ENCODE data around the gene SYT12. TPM values are rescaled to one million over a fixed set of nuclear protein-coding genes. Genes with fewer than 3 reads are reported as not detected.

SYT12 gene
- total RNA-seq, 2 donors from 2014 or later: 0.78 TPM; not detected in 1

- Histone ChIP-seq H3K27ac (no peak overlapping the region), H3K27me3 (no peaks in the 10 kb centered on the region), H3K4me3 (no peak overlapping the region), H3K9me3 (no peaks in the 10 kb centered on the region), H3K36me3 (replicated peaks in 1 of 2; ENCODE audit: insufficient read depth in 1 of 2, low read depth in 2 of 2) (no peaks in the 10 kb centered on the region), H3K4me1 (peaks cover 18% of the 10 kb centered on the region)
- intact Hi-C loops (cut with DNase I): no loop called here
- ATAC-seq (no peak), DNase-seq (no peak)
- TF ChIP-seq POLR2A (IDR thresholded peaks at IDR 0.05): no peak
- TF ChIP-seq CTCF (IDR thresholded peaks at IDR 0.05): no peak
- WGBS, 2 donors: 80 to 88% methylated on average over 6 of the region's 6 CpGs
Observed at GRCh38 chr11:67079065-67079705, 56.3 kb downstream of the SYT12 start.

GRCh38 chr11:67082071-67082791 is 59.3 kb downstream of the SYT12 start:
- WGBS, 2 donors: 40 to 75% methylated on average over 13 to 20 of the region's 20 CpGs
- Histone ChIP-seq H3K4me3 (no peak overlapping the region), H3K36me3 (replicated peaks in 1 of 2; ENCODE audit: insufficient read depth in 1 of 2, low read depth in 2 of 2) (no peaks in the 10 kb centered on the region), H3K9me3 (no peaks in the 10 kb centered on the region), H3K4me1 (peaks cover 8% of the 10 kb centered on the region), H3K27me3 (no peaks in the 10 kb centered on the region), H3K27ac (no peak overlapping the region)
- ATAC-seq (peak; percentile 6), DNase-seq (no peak)
- intact Hi-C loops (cut with DNase I): no loop called here
- TF ChIP-seq POLR2A (IDR thresholded peaks at IDR 0.05) (no peak), CTCF (IDR thresholded peaks at IDR 0.05) (peak in 1 of 7 experiments; percentile 3)

GRCh38 chr11:67083786-67084366 is 60.9 kb downstream of the SYT12 start:
- Histone ChIP-seq H3K4me3 (no peak overlapping the region), H3K36me3 (replicated peaks in 1 of 2; ENCODE audit: insufficient read depth in 1 of 2, low read depth in 2 of 2) (no peaks in the 10 kb centered on the region), H3K27ac (no peak overlapping the region), H3K9me3 (no peaks in the 10 kb centered on the region), H3K4me1 (peaks cover 8% of the 10 kb centered on the region), H3K27me3 (no peaks in the 10 kb centered on the region)
- TF ChIP-seq CTCF (IDR thresholded peaks at IDR 0.05): no peak
- TF ChIP-seq POLR2A (IDR thresholded peaks at IDR 0.05): no peak
- DNase-seq (no peak), ATAC-seq (no peak)
- intact Hi-C loops (cut with DNase I): no loop called here
- WGBS, 2 donors: 87 to 94% methylated on average over 8 of the region's 8 CpGs

- H3K27ac ChIP-seq: no peak overlapping the region
- H3K36me3 ChIP-seq (replicated peaks in 1 of 2; ENCODE audit: insufficient read depth in 1 of 2, low read depth in 2 of 2): no peaks in the 10 kb centered on the region
- no peak for TF ChIP-seq POLR2A (IDR thresholded peaks at IDR 0.05)
- TF ChIP-seq CTCF (IDR thresholded peaks at IDR 0.05): no peak
- ATAC-seq (no peak), DNase-seq (no peak)
- 85 to 92% methylated on average over 5 of the region's 5 CpGs for WGBS, 2 donors
- peaks cover 8% of the 10 kb centered on the region for H3K4me1 ChIP-seq
- no peaks in the 10 kb centered on the region for H3K27me3 ChIP-seq
- intact Hi-C loops (cut with DNase I): no loop called here
- no peaks in the 10 kb centered on the region for H3K9me3 ChIP-seq
- no peak overlapping the region for H3K4me3 ChIP-seq
Observed at GRCh38 chr11:67085617-67086016, 62.7 kb downstream of the SYT12 start.

Data from body of pancreas (tissue), 4 donors.